GM19238 (cell line): ENCODE results near the gene TMC2.

ENCODE experiments used
- DNase-seq: peaks from one replicate; pipeline ENCODE4 v3.0.0; 2011; ENCODE audit warnings: low spot score; ENCODE audit not compliant: insufficient read length

The TMC2 gene

DNA sequence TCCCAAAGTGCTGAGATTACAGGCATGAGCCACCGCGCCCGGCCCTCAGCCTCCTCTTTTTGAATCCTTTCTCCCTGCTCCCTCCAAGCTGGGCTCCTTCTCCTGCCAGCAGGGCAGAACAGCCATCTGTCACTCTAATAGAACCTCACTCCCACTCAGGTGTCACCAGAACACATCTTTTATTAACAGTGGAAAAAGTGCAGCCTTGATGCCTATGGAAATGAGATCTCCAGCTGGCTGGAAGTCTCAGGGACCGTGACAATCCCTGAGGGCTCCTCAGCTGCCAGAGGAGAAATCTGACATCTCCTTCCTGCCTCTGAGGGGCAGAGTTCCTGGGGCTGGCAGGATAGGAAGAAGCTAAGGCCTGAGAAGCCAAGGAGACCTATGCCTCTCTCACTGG, 28.0 kb downstream of the TMC2 start:
- no peak for DNase-seq

- no peak for DNase-seq
These were observed 39.3 kb downstream of the TMC2 start for GRCh38 chr20:2575682-2576081.

GRCh38 chr20:2576317-2576727, 39.9 kb downstream of the TMC2 start:
- DNase-seq, result no peak

DNA sequence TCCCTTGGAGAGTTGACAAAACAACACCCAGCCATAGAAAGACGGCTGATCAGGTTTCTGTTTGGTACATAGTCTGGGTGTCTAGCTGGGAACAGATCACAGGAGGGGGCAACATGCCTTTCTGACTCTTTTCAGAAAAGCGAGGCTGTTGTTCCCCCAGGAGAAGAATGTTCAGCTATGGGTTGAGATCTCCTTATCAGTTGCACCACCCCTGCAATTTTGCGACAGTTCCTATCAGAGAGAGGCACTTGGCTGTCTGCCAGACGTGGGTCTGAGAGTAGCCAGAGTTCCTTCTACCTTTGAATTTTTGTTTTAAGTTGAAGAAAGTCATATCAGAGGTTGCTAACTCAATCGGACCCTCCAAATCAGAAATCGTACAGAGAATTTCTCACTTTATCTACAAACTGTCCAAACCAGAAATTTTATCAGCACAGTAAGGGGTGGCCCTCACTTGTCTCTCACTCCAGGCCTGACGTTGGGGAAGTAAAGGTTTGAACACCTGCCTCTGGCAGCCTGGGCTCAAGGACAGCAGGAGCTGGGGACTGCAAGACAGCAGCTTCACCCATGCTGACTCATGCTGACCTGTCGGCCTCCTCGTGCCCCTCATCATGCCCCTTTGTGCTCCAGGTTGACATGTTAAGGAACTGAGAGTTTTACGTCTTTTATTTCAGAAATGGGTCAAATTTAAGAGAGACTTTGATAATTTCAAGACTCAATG, 42.3 kb downstream of the TMC2 start:
- DNase-seq, result no peak

GRCh38 chr20:2585811-2586210, 49.4 kb downstream of the TMC2 start:
- no peak for DNase-seq

- DNase-seq, result no peak
These were observed 57.4 kb downstream of the TMC2 start for GRCh38 chr20:2593756-2594155.

- DNase-seq, result no peak
These were observed 58.7 kb downstream of the TMC2 start for GRCh38 chr20:2595076-2595475.

DNA sequence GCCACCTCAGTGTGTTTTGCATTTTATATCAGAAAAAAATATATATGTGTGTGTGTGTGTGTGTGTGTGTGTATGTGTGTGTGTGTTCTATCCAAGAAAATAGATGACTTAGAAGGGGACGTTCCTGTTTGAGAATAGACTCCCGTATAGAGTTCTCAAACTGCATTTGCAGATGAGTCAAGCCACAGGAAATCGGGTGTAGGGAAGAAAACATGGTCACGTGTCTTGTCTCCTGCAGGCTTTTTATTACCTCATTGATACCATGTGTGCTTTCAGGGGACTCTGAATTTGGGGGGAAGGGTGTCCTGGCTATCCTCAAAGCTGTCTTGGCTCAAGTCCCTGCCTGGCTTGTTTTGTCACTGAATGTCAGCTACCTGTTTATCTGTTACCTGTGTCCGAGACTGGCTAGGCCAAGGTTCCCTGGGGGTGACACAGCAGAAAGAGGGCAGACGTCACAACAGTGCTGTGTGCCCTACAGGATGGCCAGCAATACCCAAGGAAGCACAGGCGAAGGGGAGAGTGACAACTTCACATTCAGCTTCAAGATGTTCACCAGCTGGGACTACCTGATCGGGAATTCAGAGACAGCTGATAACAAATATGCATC, 60.4 kb downstream of the TMC2 start:
- no peak for DNase-seq

GRCh38 chr20:2599288-2600006, 63.1 kb downstream of the TMC2 start:
- no peak for DNase-seq

DNA sequence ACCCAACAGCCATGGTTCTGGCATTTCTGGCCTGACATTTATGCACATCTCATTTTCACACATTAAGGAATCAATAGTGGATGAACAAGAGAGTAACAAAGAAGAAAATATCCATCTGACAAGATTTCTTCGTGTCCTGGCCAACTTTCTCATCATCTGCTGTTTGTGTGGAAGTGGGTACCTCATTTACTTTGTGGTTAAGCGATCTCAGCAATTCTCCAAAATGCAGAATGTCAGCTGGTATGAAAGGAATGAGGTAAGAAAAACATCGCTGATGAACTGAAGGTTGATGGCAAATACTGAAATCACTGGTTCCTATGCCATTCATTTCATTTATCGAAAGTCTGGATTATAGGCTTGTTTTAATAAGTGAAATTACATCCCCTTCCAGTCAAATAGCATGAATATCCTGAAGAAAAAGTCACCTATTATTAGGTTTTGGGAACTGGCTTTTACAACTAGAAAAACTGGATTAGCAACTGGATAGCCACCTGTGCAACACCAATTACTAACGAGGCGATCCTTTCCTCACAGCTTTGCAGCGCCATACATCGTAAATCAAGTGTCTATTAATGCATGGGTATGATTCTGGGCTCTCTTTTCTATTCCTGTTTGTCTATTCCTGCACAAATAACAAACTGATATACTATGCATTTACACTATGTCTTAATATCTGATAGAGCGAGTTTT, 65.8 kb downstream of the TMC2 start:
- DNase-seq, result no peak

DNA sequence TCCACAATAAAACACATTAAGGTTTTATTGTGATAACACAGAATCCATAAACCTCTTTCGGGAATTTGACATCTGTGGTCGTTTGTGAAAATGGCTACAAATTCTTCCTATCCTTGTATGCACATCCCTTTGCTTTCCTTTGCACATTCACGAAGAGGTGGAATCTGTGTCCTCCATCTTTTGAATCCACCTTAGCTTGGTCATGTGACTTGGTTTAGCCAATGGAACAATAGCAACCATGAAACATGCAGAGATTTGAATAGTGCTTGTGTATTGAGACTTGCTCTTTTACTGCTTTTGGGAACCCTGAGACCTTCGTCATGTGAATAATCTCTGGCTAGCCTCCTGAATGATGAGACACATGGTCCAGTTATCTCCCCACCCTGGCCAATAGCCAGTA, 66.4 kb downstream of the TMC2 start:
- DNase-seq, result no peak

DNA sequence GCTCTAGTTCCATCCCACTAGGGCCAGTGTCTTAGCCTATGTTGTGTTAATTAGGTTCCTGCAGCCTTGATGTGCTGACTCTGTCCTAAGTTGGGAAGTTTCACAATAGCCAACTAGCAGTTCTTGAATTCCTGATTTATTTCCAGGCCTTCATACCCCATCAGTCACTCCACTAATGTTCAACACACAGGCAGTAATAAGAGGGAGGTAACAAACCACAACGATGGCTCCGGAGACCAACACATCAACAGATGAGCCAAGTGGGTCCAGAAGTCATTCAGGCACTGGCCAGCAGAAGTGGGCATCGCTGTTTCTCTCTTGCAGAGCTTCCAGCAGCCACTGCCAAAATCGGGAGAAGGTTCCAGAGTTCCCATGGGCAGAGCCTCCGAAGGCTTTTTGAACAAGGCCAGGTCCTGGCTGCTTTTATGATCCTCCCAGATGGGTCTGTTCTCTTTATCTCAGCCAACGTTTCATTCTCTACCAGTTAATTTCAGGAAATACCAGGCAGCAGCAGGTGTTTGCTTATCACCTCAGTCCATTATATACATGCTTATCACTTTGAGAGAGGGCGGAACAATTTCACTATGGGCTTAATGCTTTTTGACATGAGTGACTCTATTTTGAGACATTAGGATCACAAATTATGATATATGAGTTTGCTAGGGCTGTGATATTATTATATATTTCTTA, 67.6 kb downstream of the TMC2 start:
- DNase-seq, result no peak

DNA sequence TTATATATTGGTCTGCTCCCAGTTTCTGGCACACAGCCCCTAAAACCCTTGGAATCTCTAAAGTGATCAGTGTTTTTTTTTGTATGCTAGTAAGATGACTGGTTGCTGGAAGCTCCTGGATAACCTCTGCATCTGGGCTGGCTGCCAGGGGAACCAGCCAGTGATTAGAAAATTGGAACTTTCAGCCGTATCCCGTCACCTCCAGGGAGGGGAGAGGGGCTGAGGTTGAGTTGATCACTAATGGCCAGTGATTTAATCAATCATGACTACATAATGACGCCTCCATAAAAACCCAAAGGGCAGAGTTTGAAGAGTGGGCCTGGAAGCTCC, 68.1 kb downstream of the TMC2 start:
- DNase-seq, result no peak

DNA sequence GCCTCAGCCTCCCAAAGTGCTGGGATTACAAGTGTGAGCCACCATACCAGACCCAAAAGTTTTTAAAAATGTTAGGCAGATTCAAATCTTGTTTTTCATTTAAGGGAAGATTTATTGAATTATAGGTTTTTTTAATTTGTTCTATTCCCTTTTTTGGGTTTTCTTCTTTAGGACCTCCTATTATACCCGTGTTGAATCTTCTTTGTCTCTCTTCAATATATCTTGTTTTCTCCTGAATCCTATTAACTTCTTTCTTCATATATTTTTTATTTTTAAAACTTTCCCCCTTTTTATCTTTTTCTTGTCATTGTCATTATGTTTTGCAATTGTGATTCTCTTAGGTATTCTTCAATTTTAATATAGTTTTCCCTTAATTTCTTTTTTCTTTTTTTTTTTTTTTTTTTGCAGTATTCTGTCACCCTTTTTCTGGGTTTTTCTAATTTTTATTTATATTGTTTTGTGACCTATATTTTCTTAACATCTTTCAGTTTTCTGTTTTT, 70.2 kb downstream of the TMC2 start:
- no peak for DNase-seq

DNA sequence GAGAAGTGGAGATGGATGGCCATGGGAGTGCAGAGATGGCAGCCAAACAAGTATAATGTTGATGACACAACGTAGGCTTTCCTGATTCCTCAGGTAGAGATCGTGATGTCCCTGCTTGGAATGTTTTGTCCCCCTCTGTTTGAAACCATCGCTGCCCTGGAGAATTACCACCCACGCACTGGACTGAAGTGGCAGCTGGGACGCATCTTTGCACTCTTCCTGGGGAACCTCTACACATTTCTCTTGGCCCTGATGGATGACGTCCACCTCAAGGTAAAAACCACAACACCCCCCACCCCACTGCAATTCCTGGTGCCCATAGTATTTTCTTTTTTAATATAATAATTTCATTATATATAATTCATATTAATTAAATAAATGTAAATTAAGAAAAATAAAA, 74.0 kb downstream of the TMC2 start:
- no peak for DNase-seq

- DNase-seq, result no peak
These were observed 74.8 kb downstream of the TMC2 start for GRCh38 chr20:2610941-2611720.

GRCh38 chr20:2612073-2612472, 75.7 kb downstream of the TMC2 start:
- no peak for DNase-seq

DNA sequence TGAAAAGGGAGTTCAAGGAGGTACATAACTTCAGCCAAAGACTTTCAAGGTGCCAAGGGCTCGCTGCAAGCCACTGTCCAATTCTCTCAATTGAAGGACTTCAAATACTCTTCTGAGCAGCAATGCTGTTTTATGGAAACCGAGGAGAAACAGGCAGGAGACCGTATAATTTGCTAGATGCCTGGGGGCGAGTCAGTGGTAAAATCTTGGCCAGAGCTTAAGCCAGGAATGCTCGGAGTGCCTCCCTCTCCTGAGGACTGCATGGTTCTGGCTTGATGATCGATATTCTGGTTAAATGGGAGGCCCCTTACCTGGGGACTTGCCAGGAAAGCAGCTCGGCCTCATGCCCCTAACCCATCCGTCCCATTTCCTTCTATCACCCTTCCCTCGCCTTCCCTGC, 80.3 kb downstream of the TMC2 start:
- DNase-seq, result no peak

DNA sequence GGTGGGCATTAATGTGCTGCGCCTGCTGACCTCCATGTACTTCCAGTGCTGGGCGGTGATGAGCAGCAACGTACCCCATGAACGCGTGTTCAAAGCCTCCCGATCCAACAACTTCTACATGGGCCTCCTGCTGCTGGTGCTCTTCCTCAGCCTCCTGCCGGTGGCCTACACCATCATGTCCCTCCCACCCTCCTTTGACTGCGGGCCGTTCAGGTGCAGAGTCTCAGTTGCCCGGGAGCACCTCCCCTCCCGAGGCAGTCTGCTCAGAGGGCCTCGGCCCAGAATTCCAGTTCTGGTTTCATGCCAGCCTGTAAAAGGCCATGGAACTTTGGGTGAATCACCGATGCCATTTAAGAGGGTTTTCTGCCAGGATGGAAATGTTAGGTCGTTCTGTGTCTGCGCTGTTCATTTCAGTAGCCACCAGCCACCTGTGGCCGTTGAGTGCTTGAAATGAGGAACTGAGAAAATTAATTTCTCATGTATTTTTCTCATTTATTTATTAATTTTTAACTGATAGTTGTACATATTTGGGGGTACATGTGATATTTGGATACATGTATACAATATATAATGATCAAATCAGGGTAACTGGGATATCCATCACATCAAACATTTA, 80.8 kb downstream of the TMC2 start:
- peak; percentile 10 for DNase-seq

- no peak for DNase-seq
These were observed 82.4 kb downstream of the TMC2 start for GRCh38 chr20:2618815-2619214.
